Vagina (tissue), 2 donors: ENCODE measurements around the gene MAP7.

Experiments
- POLR2A ChIP-seq, 2 donors: fragments of 450-650 bp; IDR thresholded peaks; one replicate each; pipeline ENCODE4 v1.6.1; 2017; ENCODE audit warnings: antibody characterized with exemption in 2 of 2, mild to moderate bottlenecking in 2 of 2, moderate library complexity in 2 of 2
- POLR2AphosphoS5 ChIP-seq, 2 donors: sonication (generic); formaldehyde crosslinking; IDR thresholded peaks; one replicate each; pipeline ENCODE4 v1.9.0; 2017; ENCODE audit warnings: antibody characterized with exemption in 2 of 2, mild to moderate bottlenecking in 2 of 2, low read depth in 1 of 2; ENCODE audit not compliant: insufficient read depth in 1 of 2
- TF ChIP-seq, protein P1 (sequence below), 3 experiments: fragments of 450-650 bp in 2 of 3; fragments of 200-600 bp in 1 of 3; sonication (generic) in 1 of 3; IDR thresholded peaks; one replicate each; pipeline ENCODE4 v1.5.1; 2017 to 2019; ENCODE audit warnings: antibody characterized with exemption in 3 of 3, mild to moderate bottlenecking in 2 of 3, moderate library complexity in 2 of 3

DNA sequence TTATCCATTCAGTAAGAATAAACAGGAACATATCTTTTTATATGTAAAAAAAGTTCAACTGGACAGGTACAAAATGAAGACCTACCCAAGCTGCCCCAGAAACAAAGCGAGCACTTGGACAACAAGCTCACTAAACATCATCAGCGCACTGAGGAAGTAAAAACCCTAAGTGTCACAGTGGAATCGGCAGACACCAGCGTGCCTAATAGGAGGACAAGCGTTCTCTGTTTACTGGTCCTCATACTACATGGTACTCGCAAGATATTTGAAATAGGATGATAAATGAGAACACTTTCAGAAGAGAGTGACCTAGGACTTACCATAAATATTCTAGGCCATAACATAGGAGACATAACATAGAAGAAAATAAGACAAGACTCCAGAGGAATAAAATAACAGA lies 18.2 kb downstream of the MAP7 start:
- TF ChIP-seq POLR2A (IDR thresholded peaks at IDR 0.05) (no peak), POLR2AphosphoS5 (IDR thresholded peaks at IDR 0.05; ENCODE audit: insufficient read depth in 1 of 2, low read depth in 1 of 2) (no peak)
- TF ChIP-seq, protein P1, sequence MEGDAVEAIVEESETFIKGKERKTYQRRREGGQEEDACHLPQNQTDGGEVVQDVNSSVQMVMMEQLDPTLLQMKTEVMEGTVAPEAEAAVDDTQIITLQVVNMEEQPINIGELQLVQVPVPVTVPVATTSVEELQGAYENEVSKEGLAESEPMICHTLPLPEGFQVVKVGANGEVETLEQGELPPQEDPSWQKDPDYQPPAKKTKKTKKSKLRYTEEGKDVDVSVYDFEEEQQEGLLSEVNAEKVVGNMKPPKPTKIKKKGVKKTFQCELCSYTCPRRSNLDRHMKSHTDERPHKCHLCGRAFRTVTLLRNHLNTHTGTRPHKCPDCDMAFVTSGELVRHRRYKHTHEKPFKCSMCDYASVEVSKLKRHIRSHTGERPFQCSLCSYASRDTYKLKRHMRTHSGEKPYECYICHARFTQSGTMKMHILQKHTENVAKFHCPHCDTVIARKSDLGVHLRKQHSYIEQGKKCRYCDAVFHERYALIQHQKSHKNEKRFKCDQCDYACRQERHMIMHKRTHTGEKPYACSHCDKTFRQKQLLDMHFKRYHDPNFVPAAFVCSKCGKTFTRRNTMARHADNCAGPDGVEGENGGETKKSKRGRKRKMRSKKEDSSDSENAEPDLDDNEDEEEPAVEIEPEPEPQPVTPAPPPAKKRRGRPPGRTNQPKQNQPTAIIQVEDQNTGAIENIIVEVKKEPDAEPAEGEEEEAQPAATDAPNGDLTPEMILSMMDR (IDR thresholded peaks at IDR 0.05) = no peak
